ENCODE data around the gene PRKAG2.
A peak's percentile ranks its signal among the peaks of the same experiment; 100 is the strongest.

The PRKAG2 gene

GRCh38 chr7:151699147-151699927 is 177.6 kb downstream of the PRKAG2 start:
- TF ChIP-seq TCF12 (IDR thresholded peaks at IDR 0.05; ENCODE audit: low read depth) (no peak), FOXM1 (IDR thresholded peaks at IDR 0.05; ENCODE audit: borderline replicate concordance, low read depth) (no peak), ZBTB7A (IDR thresholded peaks at IDR 0.05; ENCODE audit: low read depth) (no peak), NFIC (IDR thresholded peaks at IDR 0.05) (no peak), EGR1 (IDR thresholded peaks at IDR 0.05) (no peak), CEBPB (IDR thresholded peaks at IDR 0.05) (no peak), REST (IDR thresholded peaks at IDR 0.05; ENCODE audit: low read depth) (no peak), TAF1 (IDR thresholded peaks at IDR 0.05; ENCODE audit: low read depth) (no peak), USF1 (IDR thresholded peaks at IDR 0.05) (no peak), CREB1 (IDR thresholded peaks at IDR 0.05; ENCODE audit: low read depth) (no peak), TEAD4 (IDR thresholded peaks at IDR 0.05) (no peak), YY1 (IDR thresholded peaks at IDR 0.05; ENCODE audit: low read depth) (no peak)

GRCh38 chr7:151697942-151698341 is 179.0 kb downstream of the PRKAG2 start:
- TF ChIP-seq TEAD4 (IDR thresholded peaks at IDR 0.05) (no peak), NFIC (IDR thresholded peaks at IDR 0.05) (no peak), ZBTB7A (IDR thresholded peaks at IDR 0.05; ENCODE audit: low read depth) (no peak)

DNA sequence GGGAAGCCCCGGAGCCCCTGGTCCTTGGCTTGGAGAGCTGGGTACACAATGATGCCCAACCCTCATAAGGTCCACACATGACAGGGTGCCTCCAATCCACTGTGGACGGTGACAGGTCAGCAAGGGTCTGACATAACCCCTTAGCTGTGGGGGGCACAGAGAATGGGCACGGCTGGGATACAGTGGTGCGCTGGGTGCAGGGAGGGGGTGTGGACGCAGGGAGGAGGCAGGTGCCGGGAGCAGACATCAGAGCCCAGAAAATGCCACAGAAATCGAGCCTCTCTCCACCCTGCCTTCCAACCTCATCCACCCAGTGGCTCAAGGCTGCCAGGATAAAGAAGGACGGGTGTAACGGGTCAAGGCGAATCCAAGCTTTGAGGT is 179.4 kb downstream of the PRKAG2 start:
- TF ChIP-seq RAD21 (IDR thresholded peaks at IDR 0.05; ENCODE audit: low read depth) (no peak), MAX (IDR thresholded peaks at IDR 0.05) (no peak), TEAD4 (IDR thresholded peaks at IDR 0.05) (no peak), FOXM1 (IDR thresholded peaks at IDR 0.05; ENCODE audit: borderline replicate concordance, low read depth) (no peak), NFIC (IDR thresholded peaks at IDR 0.05) (no peak), REST (IDR thresholded peaks at IDR 0.05; ENCODE audit: low read depth) (no peak)

GRCh38 chr7:151696721-151697514 is 180.0 kb downstream of the PRKAG2 start:
- TF ChIP-seq RAD21 (IDR thresholded peaks at IDR 0.05; ENCODE audit: low read depth) (peak; percentile 32; the same call in 1 of the 2 replicates), CEBPB (IDR thresholded peaks at IDR 0.05) (no peak)

DNA sequence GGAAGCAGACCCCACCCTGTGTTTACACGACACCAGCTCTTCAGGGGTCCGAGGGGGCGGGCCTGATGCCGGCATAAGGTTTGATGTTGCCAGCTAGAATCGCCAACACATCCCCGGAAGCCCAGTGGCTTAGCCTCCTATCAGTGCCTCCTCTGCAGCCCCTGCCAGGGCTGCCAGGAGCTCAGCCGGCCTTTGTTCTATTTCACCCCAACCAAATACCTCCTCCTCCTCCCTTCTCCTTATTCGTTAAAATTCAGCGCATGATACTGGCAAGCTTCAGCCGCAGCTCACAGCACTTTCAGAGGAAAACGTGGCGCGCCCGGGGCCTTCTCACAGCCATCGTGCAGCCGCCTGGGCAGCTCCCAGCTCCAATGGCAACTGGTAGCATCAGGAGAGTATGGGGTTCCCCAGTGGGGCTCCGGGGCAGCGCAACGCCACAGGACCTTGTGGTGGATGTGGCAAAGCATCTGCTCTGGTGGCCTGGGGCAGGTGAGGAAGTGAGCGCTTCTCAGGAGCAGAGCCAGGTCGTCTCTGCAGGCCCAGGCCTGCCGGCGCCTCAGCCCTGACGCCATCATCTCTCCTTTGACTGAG is 180.9 kb downstream of the PRKAG2 start:
- TF ChIP-seq RAD21 (IDR thresholded peaks at IDR 0.05; ENCODE audit: low read depth) (no peak), TCF12 (IDR thresholded peaks at IDR 0.05; ENCODE audit: low read depth) (no peak), ZBTB7A (IDR thresholded peaks at IDR 0.05; ENCODE audit: low read depth) (no peak), FOXM1 (IDR thresholded peaks at IDR 0.05; ENCODE audit: borderline replicate concordance, low read depth) (no peak), CREB1 (IDR thresholded peaks at IDR 0.05; ENCODE audit: low read depth) (no peak)

DNA sequence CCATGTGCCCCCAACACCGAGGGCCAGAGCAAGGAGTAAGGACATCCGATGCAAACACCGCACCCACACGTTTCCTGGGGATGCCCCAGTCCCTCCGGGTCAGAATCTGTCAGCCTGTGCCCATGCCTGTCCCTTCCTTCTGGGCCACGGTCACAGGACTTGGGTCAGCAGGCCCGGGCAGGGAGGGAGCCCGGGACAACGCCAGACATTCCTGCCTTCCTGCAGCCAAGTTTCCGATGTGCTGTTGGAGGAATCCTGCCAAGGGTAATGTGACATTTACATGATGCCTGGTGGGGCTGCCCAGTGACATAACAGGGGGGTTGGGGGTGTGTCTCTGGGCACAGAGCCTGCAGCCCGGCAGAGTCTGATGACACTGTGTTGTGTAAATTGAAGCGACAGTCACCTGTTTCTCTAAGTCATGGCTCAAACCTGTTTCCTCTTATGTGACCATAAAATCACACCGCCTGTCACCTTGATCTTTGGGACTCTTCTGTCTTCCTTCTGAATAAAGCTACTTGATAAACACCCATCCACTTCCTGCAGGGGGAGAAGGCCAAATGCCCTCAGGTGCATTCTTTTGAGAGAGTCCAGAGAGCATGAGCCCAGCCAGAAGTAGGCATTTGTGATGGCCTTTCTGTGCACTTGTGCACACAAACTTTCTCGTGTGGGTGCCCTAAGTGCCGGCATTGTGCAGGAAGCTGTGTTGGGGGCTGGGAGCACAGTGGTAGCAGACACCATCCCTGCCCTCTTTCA is 181.9 kb downstream of the PRKAG2 start:
- 0 out of 2 replicates have a peak, but pooled peaks have one; percentile 19 for TF ChIP-seq EP300 (IDR thresholded peaks at IDR 0.05; ENCODE audit: borderline replicate concordance)
- peak; percentile 48 for TF ChIP-seq NFIC (IDR thresholded peaks at IDR 0.05)
- no peak for TF ChIP-seq CEBPB (IDR thresholded peaks at IDR 0.05)
